Right ventricle myocardium inferior (tissue), 1 donor: ENCODE measurements around the gene GOLT1A. TPM values are rescaled to one million over a fixed set of nuclear protein-coding genes. Genes with fewer than 3 reads are reported as not detected.
"Not testable (repeated sequence)": the region's sequence is repeated elsewhere in the genome, so short reads cannot be mapped to it uniquely, and the experiment has no call there.

Experiments
- ATAC-seq: fragments of 200-7000 bp; cut with Tn5 transposase; one replicate; pipeline ENCODE4 v1.9.1; 2020; ENCODE audit warnings: mild to moderate bottlenecking, moderate library complexity
- DNase-seq: peaks from one replicate; pipeline ENCODE4 v3.0.0; 2021; ENCODE audit errors: missing footprints
- intact Hi-C: fragments of 100-400 bp; cut with DNase I; formaldehyde crosslinking; loops from one replicate; pipeline ENCODE4 v1.11.0; 2022
- total RNA-seq: library from RNA; stranded (reverse); fragmentation: NEBNext Ultra II Directional; extraction: Animal tissue kit (Norgen Biotek cat#: 25700); gene quantifications from one replicate; pipeline ENCODE4 v1.2.1, GENCODE V29; 2021
- donor health status: DM: no; HTN: yes; CAD: no; lungs with severe emphysema.

Gene GOLT1A
- total RNA-seq, 1 donor from 2014 or later: not detected

GRCh38 chr1:204250428-204251030 is 36.7 kb upstream of the GOLT1A start:
- DNase-seq: no peak
- intact Hi-C loops: no loop called here
- ATAC-seq: peak; percentile 26

- no peak for DNase-seq
- ATAC-seq: no peak
- intact Hi-C loops: no loop called here
These were observed 36.1 kb upstream of the GOLT1A start for GRCh38 chr1:204249736-204250427.

DNA sequence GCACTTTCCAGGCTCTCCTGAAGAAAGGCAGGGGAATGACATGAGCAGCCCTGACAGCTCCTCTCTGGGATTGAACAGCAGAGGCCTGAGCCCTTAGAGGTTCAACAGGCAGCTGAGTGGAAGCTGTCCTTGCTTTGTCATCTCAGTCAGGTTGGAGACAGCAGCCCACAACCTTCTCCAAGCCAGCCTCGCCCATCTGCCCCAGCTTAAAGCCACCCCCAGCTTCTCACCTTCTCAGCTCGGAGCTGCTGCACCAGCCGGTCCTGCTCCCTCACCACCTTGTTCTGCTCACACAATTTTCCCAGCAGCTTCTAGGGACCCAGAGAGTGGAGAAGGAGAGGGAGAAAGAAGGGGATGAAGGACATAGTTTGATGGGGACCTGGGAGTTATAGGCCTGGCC is 35.2 kb upstream of the GOLT1A start:
- no peak for ATAC-seq
- intact Hi-C loops: no loop called here
- no peak for DNase-seq

DNA sequence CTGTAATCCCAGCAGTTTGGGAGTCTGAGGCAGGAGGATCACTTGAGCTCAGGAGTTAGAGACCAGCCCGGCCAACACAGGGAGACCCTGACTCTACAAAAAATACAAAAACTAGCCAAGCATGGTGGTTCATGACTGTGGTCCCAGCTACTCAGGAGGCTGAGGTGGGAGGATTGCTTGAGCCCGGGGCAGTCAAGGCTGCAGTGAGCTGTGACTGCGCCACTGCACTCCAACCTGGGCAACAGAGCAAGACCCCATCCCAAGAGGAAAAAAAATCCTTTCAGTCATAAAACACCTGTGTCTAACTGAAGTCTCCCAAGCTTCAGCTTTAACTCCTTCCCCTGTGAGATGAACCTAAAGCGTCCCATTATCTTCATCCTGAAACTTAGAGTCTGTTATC is 33.1 kb upstream of the GOLT1A start:
- ATAC-seq: no peak
- intact Hi-C loops: no loop called here
- DNase-seq: no peak

DNA sequence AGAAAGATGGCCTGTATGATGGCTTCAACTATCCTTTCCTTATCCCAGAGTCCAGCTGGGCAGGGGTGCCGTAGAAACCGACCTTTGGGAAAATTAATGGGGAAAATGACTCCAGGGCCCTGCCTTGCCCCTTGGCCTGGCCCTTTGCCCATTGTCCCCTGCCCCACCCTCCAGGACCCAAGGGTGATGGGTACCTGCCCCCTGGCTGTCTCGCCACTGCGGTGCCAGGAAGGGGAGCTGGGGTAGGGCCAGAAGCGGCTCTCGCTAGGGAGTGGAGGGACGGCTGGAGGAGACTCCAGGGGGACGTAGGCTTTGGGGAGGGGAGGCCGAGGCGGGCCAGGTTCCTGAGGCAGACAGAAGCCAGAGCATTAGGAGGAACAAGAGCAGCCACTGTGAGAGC is 29.1 kb upstream of the GOLT1A start:
- intact Hi-C loops: no loop called here
- no peak for DNase-seq
- no peak for ATAC-seq

- no peak for ATAC-seq
- no peak for DNase-seq
- intact Hi-C loops: no loop called here
These were observed 28.1 kb upstream of the GOLT1A start for GRCh38 chr1:204241914-204242313.

GRCh38 chr1:204241050-204241449 is 27.3 kb upstream of the GOLT1A start:
- no peak for ATAC-seq
- no peak for DNase-seq
- intact Hi-C loops: no loop called here

DNA sequence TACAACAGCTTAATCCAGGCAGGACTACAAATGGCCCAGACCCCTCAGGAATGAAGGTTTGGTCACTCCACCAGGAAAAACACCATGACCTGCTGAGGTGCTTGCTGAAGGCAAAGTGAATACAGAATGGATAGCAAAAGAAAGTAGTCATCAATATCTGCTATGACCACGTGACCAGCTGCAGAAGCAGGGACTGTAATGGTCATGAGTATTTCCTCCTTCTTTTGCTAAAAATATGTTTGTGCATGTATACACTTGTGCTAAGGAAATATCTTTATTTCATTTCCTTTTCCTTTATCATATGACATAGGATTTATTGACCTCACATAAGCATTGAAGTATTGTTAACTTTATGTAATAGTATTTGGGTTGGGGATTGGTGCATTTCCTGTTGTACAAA is 26.4 kb upstream of the GOLT1A start:
- intact Hi-C loops: no loop called here
- DNase-seq (no peak), ATAC-seq (no peak)

DNA sequence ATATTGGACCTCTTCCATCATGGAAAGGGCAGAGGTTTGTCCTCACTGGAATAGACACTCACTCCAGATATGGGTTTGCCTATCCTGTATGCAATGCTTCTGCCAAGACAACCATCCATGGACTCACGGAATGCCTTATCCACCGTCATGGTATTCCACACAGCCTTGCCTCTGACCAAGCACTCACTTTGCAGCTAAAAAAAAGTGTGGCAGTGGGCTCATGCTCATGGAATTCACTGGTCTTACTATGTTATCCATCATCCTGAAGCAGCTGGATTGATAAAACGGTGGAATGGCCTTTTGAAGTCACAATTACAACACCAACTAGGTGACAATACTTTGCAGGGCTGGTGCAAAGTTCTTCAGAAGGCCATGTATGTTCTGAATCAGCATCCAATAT is 25.6 kb upstream of the GOLT1A start:
- intact Hi-C loops, ATAC-seq, DNase-seq: not testable (repeated sequence)

DNA sequence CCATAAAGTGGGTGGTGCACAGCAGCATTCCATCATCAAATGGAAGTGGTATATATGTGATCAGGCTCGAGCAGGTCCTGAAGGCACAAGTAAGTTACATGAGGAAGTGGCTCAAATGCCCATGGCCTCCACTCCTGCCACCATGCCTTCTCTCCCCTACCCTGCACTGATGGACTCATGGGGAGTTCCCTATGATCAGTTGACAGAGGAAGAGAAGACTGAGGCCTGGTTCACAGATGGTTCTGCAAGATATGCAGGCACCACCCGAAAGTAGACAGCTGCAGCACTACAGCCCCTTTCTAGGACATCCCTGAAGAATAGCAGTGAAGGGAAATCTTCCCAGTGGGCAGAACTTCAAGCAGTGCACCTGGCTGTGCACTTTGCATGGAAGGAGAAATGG is 24.7 kb upstream of the GOLT1A start:
- ATAC-seq, intact Hi-C loops, DNase-seq: not testable (repeated sequence)

DNA sequence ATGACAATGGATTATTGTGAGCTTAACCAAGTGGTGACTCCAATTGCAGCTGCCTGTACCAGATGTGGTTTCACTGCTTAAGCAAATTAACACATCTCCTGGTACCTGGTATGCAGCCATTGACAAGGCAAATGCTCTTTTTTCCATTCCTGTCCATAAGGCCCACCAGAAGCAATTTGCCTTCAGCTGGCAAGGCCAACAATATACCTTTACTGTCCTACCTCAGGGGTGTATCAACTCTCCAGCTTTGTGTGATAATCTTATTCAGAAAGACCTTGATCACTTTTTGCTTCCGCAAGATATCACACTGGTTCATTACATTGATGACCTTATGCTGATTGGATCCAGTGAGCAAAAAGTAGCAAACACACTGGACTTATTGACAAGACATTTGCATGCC is 23.7 kb upstream of the GOLT1A start:
- ATAC-seq, DNase-seq, intact Hi-C loops: not testable (repeated sequence)

GRCh38 chr1:204232526-204232925 is 18.7 kb upstream of the GOLT1A start:
- ATAC-seq: peak; percentile 26
- intact Hi-C loops: no loop called here
- DNase-seq: no peak

DNA sequence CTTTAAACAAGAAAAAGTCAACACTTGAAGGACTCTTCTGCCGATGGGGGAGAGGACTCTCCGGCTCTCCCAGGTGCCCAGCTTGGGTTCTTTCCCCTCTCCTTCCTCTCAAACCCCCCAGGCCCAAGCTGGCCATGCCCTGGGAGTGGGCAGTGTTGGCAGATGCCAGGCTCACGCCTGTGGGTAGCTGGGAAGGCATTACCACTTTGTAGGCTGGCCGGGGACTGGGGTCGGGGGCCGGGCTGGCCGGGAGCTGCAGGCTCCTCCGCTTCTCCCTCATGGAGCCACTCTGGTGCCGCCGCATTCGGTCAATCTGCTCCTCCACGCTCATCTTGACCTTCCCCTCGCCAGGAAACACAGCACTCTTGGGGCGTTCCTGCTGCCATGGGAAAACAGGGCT is 16.4 kb upstream of the GOLT1A start:
- ATAC-seq: no peak
- intact Hi-C loops: no loop called here
- no peak for DNase-seq

GRCh38 chr1:204228896-204229295 is 15.1 kb upstream of the GOLT1A start:
- ATAC-seq: no peak
- no peak for DNase-seq
- intact Hi-C loops: no loop called here

- ATAC-seq (no peak), DNase-seq (no peak)
- intact Hi-C loops: no loop called here
These were observed 14.4 kb upstream of the GOLT1A start for GRCh38 chr1:204227996-204228785.

DNA sequence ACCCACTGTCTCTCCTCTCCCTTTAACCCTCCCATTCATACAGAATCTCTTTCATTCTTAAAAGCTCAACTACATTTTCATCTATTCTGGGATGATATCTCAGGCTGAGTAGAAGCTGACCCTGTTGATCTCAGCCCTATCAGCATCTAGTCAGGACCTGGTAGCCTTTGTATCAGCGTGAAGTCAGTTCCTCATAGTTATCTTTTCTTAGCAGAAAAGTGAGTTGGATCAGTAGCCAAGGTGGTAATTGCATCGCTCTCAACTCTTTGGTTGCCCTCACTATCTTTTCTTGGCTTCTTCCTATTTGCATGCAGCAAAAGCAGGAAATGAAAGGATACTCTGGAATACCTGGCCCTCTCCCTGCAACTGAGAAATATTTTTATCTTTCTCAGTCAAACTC is 13.6 kb upstream of the GOLT1A start:
- intact Hi-C loops: no loop called here
- DNase-seq (no peak), ATAC-seq (no peak)

DNA sequence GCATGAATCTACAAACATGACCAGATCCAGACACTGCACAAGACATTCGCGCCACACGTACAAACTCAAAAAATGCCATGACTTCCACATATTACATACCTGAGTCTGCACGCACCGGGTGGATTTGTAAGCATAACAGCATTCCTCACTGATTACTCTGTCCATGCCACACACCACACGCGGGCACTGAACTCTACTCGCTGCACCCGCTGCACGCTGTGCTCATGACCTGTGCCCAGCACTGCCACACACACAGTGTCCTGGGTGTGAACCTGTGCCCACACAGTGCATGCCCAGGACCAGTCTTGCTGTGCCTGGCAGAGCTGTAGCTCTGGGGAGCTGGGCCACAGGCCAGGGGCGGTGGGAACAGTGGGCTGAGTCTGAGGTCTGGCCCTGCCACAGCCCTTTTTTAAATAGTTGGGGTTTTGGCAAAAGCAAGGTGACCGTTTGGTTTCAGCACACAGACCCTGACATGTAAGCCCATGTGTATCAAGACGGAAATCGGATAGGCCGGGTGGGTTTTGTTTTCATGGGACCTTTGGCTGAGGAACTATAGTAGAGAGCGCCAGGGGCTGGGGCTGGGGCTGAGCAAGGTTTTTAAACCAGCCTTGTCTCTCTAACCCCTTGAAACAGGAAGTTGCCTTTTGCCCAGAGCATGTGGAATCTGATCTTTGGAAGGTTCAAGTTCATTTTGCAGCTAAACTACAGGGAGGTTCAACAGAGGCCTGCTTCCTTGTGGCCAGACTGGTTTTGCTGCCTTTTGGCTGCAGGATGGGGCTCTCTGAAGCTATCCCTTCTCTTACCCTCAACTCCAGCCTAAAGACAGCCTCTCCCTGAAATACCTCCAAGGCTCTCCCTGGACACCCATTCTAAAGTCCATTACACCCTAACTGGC is 12.3 kb upstream of the GOLT1A start:
- intact Hi-C loops: no loop called here
- DNase-seq: no peak
- ATAC-seq: no peak

DNA sequence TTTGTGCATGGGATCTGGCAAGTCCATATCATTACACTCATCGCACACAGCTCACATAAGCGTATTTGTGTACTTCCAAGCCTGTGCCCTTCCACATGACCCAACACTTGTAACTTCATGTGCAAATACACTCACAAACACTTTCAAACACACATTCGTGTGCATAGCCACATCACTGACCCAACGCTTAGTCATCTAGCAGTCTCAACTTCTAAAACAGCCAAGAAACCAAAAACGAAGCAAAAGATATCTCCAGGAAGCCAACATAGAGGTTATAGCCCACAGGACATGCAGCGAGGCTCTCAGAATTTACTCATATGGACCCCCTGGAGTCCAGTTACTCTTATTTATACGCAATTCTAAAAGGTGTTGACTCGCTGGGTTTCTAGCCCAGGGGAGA is 10.9 kb upstream of the GOLT1A start:
- ATAC-seq (no peak), DNase-seq (no peak)
- intact Hi-C loops: no loop called here
